Neural crest cell (in vitro differentiated cells): Measurements from ENCODE around the gene KDM4C. TPM values are rescaled to one million over a fixed set of nuclear protein-coding genes. Genes with fewer than 3 reads are reported as not detected.
A peak's percentile ranks its signal among the peaks of the same experiment; 100 is the strongest.
"Not testable (repeated sequence)": the region's sequence is repeated elsewhere in the genome, so short reads cannot be mapped to it uniquely, and the experiment has no call there.

Source experiments
- DNase-seq: peaks from one replicate; pipeline ENCODE4 v3.0.0; 2021; ENCODE audit warnings: low read depth, mixed read lengths, low spot score
- H3K27ac Mint-ChIP-seq: one replicate; pipeline ENCODE4 v1.8.0; 2021; ENCODE audit warnings: mild to moderate bottlenecking, mixed read lengths; ENCODE audit not compliant: unreplicated experiment
- H3K27me3 Mint-ChIP-seq: 2 replicates; pipeline ENCODE4 v1.8.0; 2021; ENCODE audit warnings: low read depth, mild to moderate bottlenecking, mixed read lengths
- H3K36me3 Mint-ChIP-seq: 2 replicates; pipeline ENCODE4 v1.8.0; 2021; ENCODE audit warnings: low read depth, mild to moderate bottlenecking, mixed read lengths
- H3K4me1 Mint-ChIP-seq: 2 replicates; pipeline ENCODE4 v1.8.0; 2021; ENCODE audit warnings: mixed read lengths
- H3K4me3 Mint-ChIP-seq: one replicate; pipeline ENCODE4 v1.8.0; 2021; ENCODE audit warnings: mild to moderate bottlenecking, mixed read lengths
- H3K9me3 Mint-ChIP-seq: 2 replicates; pipeline ENCODE4 v1.8.0; 2021; ENCODE audit warnings: mixed read lengths
- total RNA-seq: library from RNA; stranded (reverse); gene quantifications from 2 replicates; pipeline ENCODE4 v1.2.1, GENCODE V29; 2021
- TF ChIP-seq, protein P1 (sequence below): fragments of 200-600 bp; sonication (generic); conservative IDR thresholded peaks from 2 replicates; pipeline ENCODE4 v1.5.0; 2021; ENCODE audit warnings: antibody characterized with exemption, mild to moderate bottlenecking

Gene KDM4C
- total RNA-seq, 1 donor from 2014 or later: 11.2 TPM

- Mint-ChIP-seq H3K9me3 (peaks cover 4% of the 10 kb centered on the region), H3K27me3 (no peaks in the 10 kb centered on the region), H3K27ac (no peak overlapping the region), H3K36me3 (peaks cover 16% of the 10 kb centered on the region), H3K4me1 (peaks cover 47% of the 10 kb centered on the region), H3K4me3 (no peak overlapping the region)
- TF ChIP-seq, protein P1, sequence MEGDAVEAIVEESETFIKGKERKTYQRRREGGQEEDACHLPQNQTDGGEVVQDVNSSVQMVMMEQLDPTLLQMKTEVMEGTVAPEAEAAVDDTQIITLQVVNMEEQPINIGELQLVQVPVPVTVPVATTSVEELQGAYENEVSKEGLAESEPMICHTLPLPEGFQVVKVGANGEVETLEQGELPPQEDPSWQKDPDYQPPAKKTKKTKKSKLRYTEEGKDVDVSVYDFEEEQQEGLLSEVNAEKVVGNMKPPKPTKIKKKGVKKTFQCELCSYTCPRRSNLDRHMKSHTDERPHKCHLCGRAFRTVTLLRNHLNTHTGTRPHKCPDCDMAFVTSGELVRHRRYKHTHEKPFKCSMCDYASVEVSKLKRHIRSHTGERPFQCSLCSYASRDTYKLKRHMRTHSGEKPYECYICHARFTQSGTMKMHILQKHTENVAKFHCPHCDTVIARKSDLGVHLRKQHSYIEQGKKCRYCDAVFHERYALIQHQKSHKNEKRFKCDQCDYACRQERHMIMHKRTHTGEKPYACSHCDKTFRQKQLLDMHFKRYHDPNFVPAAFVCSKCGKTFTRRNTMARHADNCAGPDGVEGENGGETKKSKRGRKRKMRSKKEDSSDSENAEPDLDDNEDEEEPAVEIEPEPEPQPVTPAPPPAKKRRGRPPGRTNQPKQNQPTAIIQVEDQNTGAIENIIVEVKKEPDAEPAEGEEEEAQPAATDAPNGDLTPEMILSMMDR: no peak
- DNase-seq: no peak
Observed at GRCh38 chr9:7174884-7175283, 417.1 kb downstream of the KDM4C start.

GRCh38 chr9:7176561-7176960 is 418.8 kb downstream of the KDM4C start:
- Mint-ChIP-seq H3K9me3 (peaks cover 7% of the 10 kb centered on the region), H3K27ac (no peak overlapping the region), H3K4me3 (no peak overlapping the region), H3K36me3 (peaks cover 20% of the 10 kb centered on the region), H3K4me1 (peaks cover 36% of the 10 kb centered on the region), H3K27me3 (no peaks in the 10 kb centered on the region)
- no peak for DNase-seq
- TF ChIP-seq, protein P1: no peak

GRCh38 chr9:7177383-7177782 is 419.6 kb downstream of the KDM4C start:
- H3K27me3 Mint-ChIP-seq: no peaks in the 10 kb centered on the region
- no peak for DNase-seq
- TF ChIP-seq, protein P1: no peak
- peaks cover 20% of the 10 kb centered on the region for H3K36me3 Mint-ChIP-seq
- H3K4me1 Mint-ChIP-seq: peaks cover 28% of the 10 kb centered on the region
- no peak overlapping the region for H3K27ac Mint-ChIP-seq
- peaks cover 7% of the 10 kb centered on the region for H3K9me3 Mint-ChIP-seq
- no peak overlapping the region for H3K4me3 Mint-ChIP-seq

GRCh38 chr9:7178729-7179128 is 421.0 kb downstream of the KDM4C start:
- TF ChIP-seq, protein P1: no peak
- H3K27ac Mint-ChIP-seq: peak overlapping the region; percentile 65
- no peaks in the 10 kb centered on the region for H3K27me3 Mint-ChIP-seq
- peaks cover 20% of the 10 kb centered on the region for H3K36me3 Mint-ChIP-seq
- peaks cover 7% of the 10 kb centered on the region for H3K9me3 Mint-ChIP-seq
- no peak overlapping the region for H3K4me3 Mint-ChIP-seq
- H3K4me1 Mint-ChIP-seq: peaks cover 15% of the 10 kb centered on the region
- no peak for DNase-seq

GRCh38 chr9:7180247-7180646 is 422.5 kb downstream of the KDM4C start:
- H3K4me1 Mint-ChIP-seq: no peaks in the 10 kb centered on the region

DNA sequence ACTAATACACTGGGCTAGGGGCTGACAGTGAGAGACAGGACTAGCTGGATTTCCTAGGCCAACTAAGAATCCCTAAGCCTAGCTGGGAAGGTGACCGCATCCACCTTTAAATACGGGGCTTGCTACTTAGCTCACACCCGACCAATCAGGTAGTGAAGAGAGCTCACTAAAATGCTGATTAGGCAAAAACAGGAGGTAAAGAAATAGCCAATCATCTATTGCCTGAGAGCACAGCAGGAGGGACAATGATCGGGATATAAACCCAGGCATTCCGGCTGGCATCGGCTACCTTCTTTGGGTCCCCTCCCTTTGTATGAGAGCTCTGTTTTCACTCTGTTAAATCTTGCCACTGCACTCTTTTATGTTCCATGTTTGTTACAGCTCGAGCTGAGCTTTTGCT is 425.4 kb downstream of the KDM4C start:
- not testable (repeated sequence) for H3K27ac Mint-ChIP-seq, H3K27me3 Mint-ChIP-seq, H3K4me3 Mint-ChIP-seq, DNase-seq, H3K4me1 Mint-ChIP-seq
- H3K36me3 Mint-ChIP-seq: peaks cover 14% of the 10 kb centered on the region
- H3K9me3 Mint-ChIP-seq: peaks cover 20% of the 10 kb centered on the region

More at GRCh38 chr9:7180247-7180646, 422.5 kb downstream of the KDM4C start:
- TF ChIP-seq, protein P1: no peak
- DNase-seq: no peak
- peaks cover 16% of the 10 kb centered on the region for H3K36me3 Mint-ChIP-seq
- no peak overlapping the region for H3K27ac Mint-ChIP-seq
- no peak overlapping the region for H3K4me3 Mint-ChIP-seq
- H3K9me3 Mint-ChIP-seq: peaks cover 12% of the 10 kb centered on the region
- no peaks in the 10 kb centered on the region for H3K27me3 Mint-ChIP-seq
